ENCODE results near the gene FGF14. TPM values are rescaled to one million over a fixed set of nuclear protein-coding genes. Genes with fewer than 3 reads are reported as not detected.

Gene FGF14
- total and polyA plus RNA-seq, 2 of the 4 experiments (the other 2 are of a cell fraction), result under 0.01 TPM; not detected in 1

DNA sequence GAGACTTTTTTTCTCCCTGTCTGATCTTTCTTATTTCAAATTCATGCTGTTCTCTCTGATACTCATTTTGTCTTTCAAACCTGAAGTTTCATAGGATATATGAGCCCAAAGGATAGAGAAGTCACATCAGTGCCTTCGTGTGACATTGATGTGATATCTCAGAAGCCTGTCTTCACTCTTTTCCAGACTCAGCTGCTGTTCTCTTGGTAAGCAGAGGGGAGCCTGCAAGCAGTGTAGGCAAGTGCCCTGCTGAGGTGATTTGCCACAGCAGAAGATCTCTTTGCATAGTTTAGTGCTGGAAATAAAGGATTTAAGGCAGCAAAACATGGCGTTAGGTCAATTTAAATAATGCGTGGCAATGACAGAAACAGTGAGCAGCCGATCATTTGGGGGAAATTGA, 602.7 kb downstream of the FGF14 start:
- Histone ChIP-seq H2BK15ac (ENCODE audit: low read depth, low read length) (no peak overlapping the region), H3K36me3 (ENCODE audit: control insufficient read depth, insufficient read depth, low read length) (no peaks in the 10 kb centered on the region), H4K5ac (ENCODE audit: low read depth, low read length) (no peak overlapping the region), H4K20me1 (ENCODE audit: insufficient read depth, low read length) (no peaks in the 10 kb centered on the region), H3K27me3 (ENCODE audit: control insufficient read depth, insufficient read depth, low read length) (no peaks in the 10 kb centered on the region), H3K79me1 (ENCODE audit: low read depth in 1 of 2, low read length in 2 of 2) (no peaks in the 10 kb centered on the region), H3K4me3 (ENCODE audit: insufficient read depth, low read depth, low read length) (no peak overlapping the region), H2AK9ac (replicated peaks; ENCODE audit: low read depth, low read length, poor library complexity) (no peak overlapping the region), H3K4ac (ENCODE audit: low read depth, low read length) (no peak overlapping the region), H2AK5ac (ENCODE audit: low read depth, low read length) (no peak overlapping the region), H3K9ac (ENCODE audit: low read depth, low read length) (no peak overlapping the region), H3K27ac (ENCODE audit: insufficient read depth, low read length) (no peak overlapping the region), H3K9me1 (ENCODE audit: insufficient read depth, low read length) (no peaks in the 10 kb centered on the region), H3K9me3 (ENCODE audit: control insufficient read depth, insufficient read depth, low read length) (no peaks in the 10 kb centered on the region), H3K14ac (replicated peaks; ENCODE audit: low read depth, low read length) (no peak overlapping the region), H2BK120ac (ENCODE audit: low read depth, low read length) (no peak overlapping the region), H2BK5ac (ENCODE audit: low read depth, low read length, poor library complexity, severe bottlenecking) (no peak overlapping the region), H3K4me2 (ENCODE audit: low read depth, low read length) (no peak overlapping the region), H3K23ac (ENCODE audit: low read depth, low read length) (no peak overlapping the region), H2BK20ac (ENCODE audit: low read depth, low read length) (no peak overlapping the region), H4K8ac (ENCODE audit: low read depth in 2 of 2, low read length in 2 of 2) (no peak overlapping the region), H4K91ac (ENCODE audit: insufficient read depth, low read depth, low read length) (no peak overlapping the region), H3K18ac (ENCODE audit: low read depth, low read length) (no peak overlapping the region), H3K4me1 (ENCODE audit: control insufficient read depth, insufficient read depth, low read length) (no peaks in the 10 kb centered on the region), H3K56ac (ENCODE audit: extremely low read depth, insufficient read depth, low read length) (no peak overlapping the region), H2AFZ (replicated peaks; ENCODE audit: low read length, poor library complexity) (no peak overlapping the region)
- BruUV-seq (replicated peaks), result no TSS peak
- POLR2A ChIA-PET (ENCODE audit: unreplicated experiment), result no interaction called here
- dilution Hi-C loops (cut with HindIII; ENCODE audit: low sequenced_read_pairs, unreplicated experiment), result no loop called here
- TF ChIP-seq, protein P1, sequence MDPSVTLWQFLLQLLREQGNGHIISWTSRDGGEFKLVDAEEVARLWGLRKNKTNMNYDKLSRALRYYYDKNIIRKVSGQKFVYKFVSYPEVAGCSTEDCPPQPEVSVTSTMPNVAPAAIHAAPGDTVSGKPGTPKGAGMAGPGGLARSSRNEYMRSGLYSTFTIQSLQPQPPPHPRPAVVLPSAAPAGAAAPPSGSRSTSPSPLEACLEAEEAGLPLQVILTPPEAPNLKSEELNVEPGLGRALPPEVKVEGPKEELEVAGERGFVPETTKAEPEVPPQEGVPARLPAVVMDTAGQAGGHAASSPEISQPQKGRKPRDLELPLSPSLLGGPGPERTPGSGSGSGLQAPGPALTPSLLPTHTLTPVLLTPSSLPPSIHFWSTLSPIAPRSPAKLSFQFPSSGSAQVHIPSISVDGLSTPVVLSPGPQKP (IDR thresholded peaks at IDR 0.05; ENCODE audit: borderline replicate concordance, low read depth, low read length), result no peak
- no peak for TF ChIP-seq BHLHE40 (IDR thresholded peaks at IDR 0.05; ENCODE audit: low read depth, low read length)
- TF ChIP-seq, protein P2, sequence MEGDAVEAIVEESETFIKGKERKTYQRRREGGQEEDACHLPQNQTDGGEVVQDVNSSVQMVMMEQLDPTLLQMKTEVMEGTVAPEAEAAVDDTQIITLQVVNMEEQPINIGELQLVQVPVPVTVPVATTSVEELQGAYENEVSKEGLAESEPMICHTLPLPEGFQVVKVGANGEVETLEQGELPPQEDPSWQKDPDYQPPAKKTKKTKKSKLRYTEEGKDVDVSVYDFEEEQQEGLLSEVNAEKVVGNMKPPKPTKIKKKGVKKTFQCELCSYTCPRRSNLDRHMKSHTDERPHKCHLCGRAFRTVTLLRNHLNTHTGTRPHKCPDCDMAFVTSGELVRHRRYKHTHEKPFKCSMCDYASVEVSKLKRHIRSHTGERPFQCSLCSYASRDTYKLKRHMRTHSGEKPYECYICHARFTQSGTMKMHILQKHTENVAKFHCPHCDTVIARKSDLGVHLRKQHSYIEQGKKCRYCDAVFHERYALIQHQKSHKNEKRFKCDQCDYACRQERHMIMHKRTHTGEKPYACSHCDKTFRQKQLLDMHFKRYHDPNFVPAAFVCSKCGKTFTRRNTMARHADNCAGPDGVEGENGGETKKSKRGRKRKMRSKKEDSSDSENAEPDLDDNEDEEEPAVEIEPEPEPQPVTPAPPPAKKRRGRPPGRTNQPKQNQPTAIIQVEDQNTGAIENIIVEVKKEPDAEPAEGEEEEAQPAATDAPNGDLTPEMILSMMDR (conservative IDR thresholded peaks at IDR 0.05; ENCODE audit: low read depth, low read length), result no peak
- no peak for TF ChIP-seq RAD21 (IDR thresholded peaks at IDR 0.05; ENCODE audit: low read length)
- TF ChIP-seq SMC3 (IDR thresholded peaks at IDR 0.05; ENCODE audit: low read depth, low read length), result no peak
- no peak for TF ChIP-seq NFE2L2 (IDR thresholded peaks at IDR 0.05; ENCODE audit: low read depth, low read length)
- no peak for TF ChIP-seq FOS (IDR thresholded peaks at IDR 0.05; ENCODE audit: low read depth, low read length)
- TF ChIP-seq MAFK (IDR thresholded peaks at IDR 0.05; ENCODE audit: low read depth, low read length), result no peak
- TF ChIP-seq, protein P3, sequence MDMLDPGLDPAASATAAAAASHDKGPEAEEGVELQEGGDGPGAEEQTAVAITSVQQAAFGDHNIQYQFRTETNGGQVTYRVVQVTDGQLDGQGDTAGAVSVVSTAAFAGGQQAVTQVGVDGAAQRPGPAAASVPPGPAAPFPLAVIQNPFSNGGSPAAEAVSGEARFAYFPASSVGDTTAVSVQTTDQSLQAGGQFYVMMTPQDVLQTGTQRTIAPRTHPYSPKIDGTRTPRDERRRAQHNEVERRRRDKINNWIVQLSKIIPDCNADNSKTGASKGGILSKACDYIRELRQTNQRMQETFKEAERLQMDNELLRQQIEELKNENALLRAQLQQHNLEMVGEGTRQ (IDR thresholded peaks at IDR 0.05; ENCODE audit: low read depth, low read length), result no peak
- no CpG with 5 or more reads among the region's 4 CpGs for WGBS, 2 experiments (ENCODE audit: extremely low coverage in 2 of 2, insufficient read length in 1 of 2)
- CTCF ChIA-PET, result no interaction called here
- in situ Hi-C loops (cut with MboI; ENCODE audit: low sequenced_read_pairs), result no loop called here
- DNase-seq (no peak), ATAC-seq (ENCODE audit: low read depth) (no peak)
- intact Hi-C loops (cut with micrococcal nuclease), result no loop called here

Data from IMR-90 (cell line).